Muscle of leg (tissue), 11 donors: ENCODE data around the gene ANTXR1. TPM values are rescaled to one million over a fixed set of nuclear protein-coding genes. Genes with fewer than 3 reads are reported as not detected.

Experiments
- DNase-seq: peaks from one replicate; pipeline ENCODE4 v3.0.0; 2013
- H3K27ac ChIP-seq: one replicate; pipeline ENCODE4 v1.5.1; 2013; ENCODE audit warnings: mild to moderate bottlenecking, low read length, control low read depth
- H3K27me3 ChIP-seq: one replicate; pipeline ENCODE4 v1.6.1; 2013; ENCODE audit warnings: low read length; ENCODE audit not compliant: control insufficient read depth, insufficient read depth
- H3K36me3 ChIP-seq: one replicate; pipeline ENCODE4 v1.6.1; 2013; ENCODE audit warnings: low read length; ENCODE audit not compliant: control insufficient read depth, insufficient read depth
- H3K4me1 ChIP-seq: one replicate; pipeline ENCODE4 v1.6.1; 2013; ENCODE audit warnings: low read length; ENCODE audit not compliant: control insufficient read depth, insufficient read depth
- H3K4me3 ChIP-seq: one replicate; pipeline ENCODE4 v1.5.1; 2013; ENCODE audit warnings: low read length, control low read depth
- H3K9me3 ChIP-seq: replicated peaks from 2 replicates; pipeline ENCODE4 v1.6.1; 2013; ENCODE audit warnings: low read depth, low read length; ENCODE audit not compliant: control insufficient read depth
- WGBS: methylation state at CpG from one replicate; pipeline ENCODE4 v1.1.5; 2013; ENCODE audit warnings: missing lambda C conversion rate; ENCODE audit not compliant: insufficient coverage; 5-methylcytosine and 5-hydroxymethylcytosine counted together
- polyA plus RNA-seq, 8 donors: library from polyadenylated mRNA; unstranded; fragments of 120-200 nt; gene quantifications; one replicate each; pipeline versions ENCODE4 v1.2.1 to v1.2.3, GENCODE V29; 2013; ENCODE audit warnings: inconsistent platforms in 1 of 8, low replicate concordance in 1 of 8; ENCODE audit not compliant: insufficient read length in 8 of 8, insufficient read depth in 1 of 8
- total RNA-seq: library from RNA; stranded (reverse); fragments of 120-200 nt; gene quantifications from one replicate; pipeline ENCODE4 v1.2.4, GENCODE V29; 2013

Gene ANTXR1
- total and polyA plus RNA-seq, 9 donors: 84.4 to 187 (median 133) TPM

DNA sequence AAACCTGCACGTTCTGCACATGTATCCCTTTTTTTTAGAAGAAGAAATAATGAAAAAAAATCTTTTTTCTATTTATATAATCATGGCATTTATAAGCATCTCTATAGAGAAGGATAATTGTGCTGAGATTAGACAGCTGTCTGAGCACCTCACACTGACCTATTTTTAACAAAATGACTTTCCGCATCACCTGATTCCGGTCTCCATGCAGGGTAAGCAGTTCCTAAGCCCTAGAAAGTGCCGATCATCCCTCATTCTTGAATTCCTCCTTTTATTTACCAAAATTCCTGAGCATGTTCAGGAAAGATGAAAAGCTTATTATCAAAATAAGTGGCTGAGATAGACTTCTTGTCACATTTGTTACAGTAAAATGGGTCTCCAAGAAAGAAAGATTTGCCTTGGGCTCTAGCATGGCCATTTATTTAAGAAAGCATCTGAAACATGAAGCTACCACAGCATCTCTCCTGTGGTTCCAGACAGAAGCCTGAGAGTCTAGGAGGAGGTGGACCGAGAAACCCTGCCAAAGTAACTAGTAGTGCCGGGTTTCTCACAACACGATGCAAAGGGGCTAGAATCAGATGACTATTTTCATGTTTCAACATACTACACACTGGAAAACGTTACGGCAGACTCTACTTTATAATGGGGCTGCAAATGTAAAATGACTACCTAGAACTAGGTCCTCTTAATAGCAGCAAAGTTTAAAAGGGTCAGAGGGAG is 37.9 kb upstream of the ANTXR1 start:
- no peak overlapping the region for H3K4me3 ChIP-seq
- no peaks in the 10 kb centered on the region for H3K9me3 ChIP-seq
- no peaks in the 10 kb centered on the region for H3K4me1 ChIP-seq
- 50% methylated on average over 2 of the region's 9 CpGs for WGBS
- H3K36me3 ChIP-seq: no peaks in the 10 kb centered on the region
- DNase-seq: peak; percentile 34
- H3K27ac ChIP-seq: no peak overlapping the region
- H3K27me3 ChIP-seq: no peaks in the 10 kb centered on the region

DNA sequence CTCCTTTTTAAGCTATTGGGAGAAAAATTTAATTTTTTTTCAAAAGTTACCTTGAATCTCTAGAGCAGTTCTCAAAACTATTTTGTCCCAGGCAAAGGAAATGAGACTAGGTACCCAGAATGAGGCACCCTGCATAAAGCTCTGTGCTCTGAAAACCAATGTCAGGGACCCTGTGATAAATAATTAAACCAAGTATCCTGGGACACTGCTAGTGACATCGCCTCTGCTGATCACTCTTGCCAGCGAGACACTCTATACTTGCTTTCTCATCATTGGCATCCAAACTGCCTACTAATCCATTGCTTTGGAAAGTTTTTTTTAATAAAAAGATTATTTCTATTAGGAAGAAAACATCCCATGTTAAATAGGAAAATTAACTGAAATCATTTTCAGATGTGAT is 37.1 kb upstream of the ANTXR1 start:
- Histone ChIP-seq H3K27me3 (no peaks in the 10 kb centered on the region), H3K4me1 (no peaks in the 10 kb centered on the region), H3K27ac (no peak overlapping the region), H3K4me3 (no peak overlapping the region), H3K9me3 (no peaks in the 10 kb centered on the region), H3K36me3 (no peaks in the 10 kb centered on the region)
- WGBS: no CpG with 5 or more reads among the region's 2 CpGs
- no peak for DNase-seq

DNA sequence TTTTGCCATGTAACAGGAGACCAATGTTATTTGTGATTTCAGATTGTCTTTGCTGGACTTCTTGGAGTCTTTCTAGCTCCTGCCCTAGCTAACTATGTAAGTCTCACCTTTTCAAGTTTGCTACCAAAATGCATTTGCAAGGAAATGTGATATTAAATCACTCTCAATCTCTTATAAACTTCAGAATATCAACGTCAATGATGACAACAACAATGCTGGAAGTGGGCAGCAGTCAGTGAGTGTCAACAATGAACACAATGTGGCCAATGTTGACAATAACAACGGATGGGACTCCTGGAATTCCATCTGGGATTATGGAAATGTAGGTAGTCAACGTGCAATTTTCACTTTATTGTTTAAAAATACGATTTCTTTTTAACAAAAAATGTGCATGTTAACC is 35.5 kb upstream of the ANTXR1 start:
- Histone ChIP-seq H3K4me1 (no peaks in the 10 kb centered on the region), H3K36me3 (no peaks in the 10 kb centered on the region), H3K27me3 (no peaks in the 10 kb centered on the region), H3K4me3 (no peak overlapping the region), H3K9me3 (no peaks in the 10 kb centered on the region), H3K27ac (no peak overlapping the region)
- DNase-seq: no peak
- WGBS: 100% methylated on average over 1 of the region's 4 CpGs

GRCh38 chr2:68978098-68978497 is 34.9 kb upstream of the ANTXR1 start:
- DNase-seq: no peak
- H3K9me3 ChIP-seq: no peaks in the 10 kb centered on the region
- no peak overlapping the region for H3K27ac ChIP-seq
- no CpG with 5 or more reads among the region's 3 CpGs for WGBS
- no peak overlapping the region for H3K4me3 ChIP-seq
- no peaks in the 10 kb centered on the region for H3K27me3 ChIP-seq
- no peaks in the 10 kb centered on the region for H3K36me3 ChIP-seq
- no peaks in the 10 kb centered on the region for H3K4me1 ChIP-seq

DNA sequence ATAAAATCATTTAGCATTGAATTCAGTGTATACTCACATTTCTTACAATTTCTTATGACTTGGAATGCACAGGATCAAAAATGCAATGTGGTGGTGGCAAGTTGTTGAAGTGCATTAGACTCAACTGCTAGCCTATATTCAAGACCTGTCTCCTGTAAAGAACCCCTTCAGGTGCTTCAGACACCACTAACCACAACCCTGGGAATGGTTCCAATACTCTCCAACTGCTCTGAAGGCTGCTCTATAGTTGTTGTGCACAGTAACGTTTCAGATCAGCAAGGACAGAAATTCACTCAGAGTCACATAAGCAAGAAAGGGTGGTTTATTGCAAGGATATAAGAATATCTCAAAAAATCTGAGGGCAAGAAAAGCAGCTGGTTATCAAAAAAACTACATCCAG is 32.0 kb upstream of the ANTXR1 start:
- Histone ChIP-seq H3K36me3 (no peaks in the 10 kb centered on the region), H3K4me3 (no peak overlapping the region), H3K4me1 (no peaks in the 10 kb centered on the region), H3K9me3 (no peaks in the 10 kb centered on the region), H3K27me3 (no peaks in the 10 kb centered on the region), H3K27ac (no peak overlapping the region)
- DNase-seq: no peak
- WGBS: no CpG with 5 or more reads among the region's 1 CpG

DNA sequence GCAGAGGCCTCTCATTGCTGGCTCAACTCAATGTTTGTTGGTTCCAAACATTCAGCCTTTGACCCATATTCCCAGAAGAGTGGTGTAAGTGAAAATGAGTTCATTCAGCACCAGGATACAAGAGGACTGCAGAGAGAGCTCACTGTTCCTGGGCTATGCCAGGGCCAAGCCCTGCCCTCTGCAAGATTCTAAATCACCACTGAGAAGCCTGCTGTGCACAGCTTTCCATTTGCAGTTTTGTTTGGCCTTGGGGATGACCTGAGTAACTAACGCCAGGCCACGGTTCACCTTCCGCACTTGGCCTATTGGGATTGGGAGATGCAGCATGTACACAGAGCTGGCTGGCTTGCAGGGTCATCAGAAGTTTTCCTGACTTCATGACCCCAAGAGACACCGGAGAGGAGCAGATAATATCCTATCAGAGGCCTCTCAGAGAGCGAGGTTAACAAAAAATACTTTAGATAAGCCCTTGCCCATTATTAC is 25.9 kb upstream of the ANTXR1 start:
- Histone ChIP-seq H3K9me3 (no peaks in the 10 kb centered on the region), H3K36me3 (no peaks in the 10 kb centered on the region), H3K27ac (no peak overlapping the region), H3K27me3 (no peaks in the 10 kb centered on the region), H3K4me3 (no peak overlapping the region), H3K4me1 (peaks cover 3% of the 10 kb centered on the region)
- peak; percentile 52 for DNase-seq
- no CpG with 5 or more reads among the region's 5 CpGs for WGBS

DNA sequence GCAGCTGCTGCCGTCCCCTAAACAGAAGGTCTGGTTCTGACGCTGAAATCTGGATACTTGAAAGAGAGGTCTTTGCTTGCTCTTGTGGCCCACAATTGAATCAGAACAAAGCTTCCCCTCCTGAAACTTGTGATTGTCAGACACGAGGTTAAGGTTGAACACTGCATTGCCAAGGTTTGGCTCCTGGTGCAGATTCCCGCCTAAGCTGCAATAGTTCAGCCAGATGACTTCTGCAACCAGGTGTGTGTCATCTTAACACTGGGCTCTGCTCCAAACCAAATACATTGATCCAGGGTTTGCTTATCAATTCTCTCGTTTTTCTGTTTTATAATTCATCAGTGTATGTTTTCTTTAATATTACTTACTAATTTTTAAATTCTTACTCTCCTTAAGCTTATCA is 23.9 kb upstream of the ANTXR1 start:
- Histone ChIP-seq H3K4me3 (no peak overlapping the region), H3K36me3 (no peaks in the 10 kb centered on the region), H3K4me1 (peaks cover 3% of the 10 kb centered on the region), H3K27ac (no peak overlapping the region), H3K9me3 (no peaks in the 10 kb centered on the region), H3K27me3 (no peaks in the 10 kb centered on the region)
- WGBS: 38% methylated on average over 4 of the region's 5 CpGs
- DNase-seq: no peak

DNA sequence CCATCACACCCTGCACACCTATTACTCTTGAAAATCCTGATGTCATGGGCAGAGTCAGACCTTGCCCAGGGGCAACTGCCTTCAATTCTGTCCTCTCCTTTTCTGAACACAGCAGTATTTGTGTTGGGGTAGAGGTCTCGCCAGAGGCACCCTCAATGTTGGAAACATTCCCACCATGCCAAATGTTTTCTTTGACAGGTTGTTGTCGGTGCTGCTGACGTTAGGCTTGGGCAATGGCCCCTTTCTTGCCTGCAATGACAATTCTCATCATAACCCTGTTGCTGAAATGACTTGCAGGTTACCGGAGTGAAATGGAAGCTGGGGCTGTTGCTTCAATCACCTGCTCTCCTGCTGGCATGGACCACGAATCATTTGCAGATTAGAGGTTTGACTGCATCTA is 20.6 kb upstream of the ANTXR1 start:
- WGBS: 78% methylated on average over 2 of the region's 5 CpGs
- H3K27ac ChIP-seq: no peak overlapping the region
- no peaks in the 10 kb centered on the region for H3K27me3 ChIP-seq
- no peak overlapping the region for H3K4me3 ChIP-seq
- no peak for DNase-seq
- H3K4me1 ChIP-seq: peaks cover 4% of the 10 kb centered on the region
- no peaks in the 10 kb centered on the region for H3K9me3 ChIP-seq
- H3K36me3 ChIP-seq: no peaks in the 10 kb centered on the region

- no peak for DNase-seq
- Histone ChIP-seq H3K4me3 (no peak overlapping the region), H3K36me3 (no peaks in the 10 kb centered on the region), H3K27ac (no peak overlapping the region), H3K4me1 (peaks cover 4% of the 10 kb centered on the region), H3K27me3 (no peaks in the 10 kb centered on the region), H3K9me3 (no peaks in the 10 kb centered on the region)
- WGBS: 75% methylated on average over 2 of the region's 3 CpGs
Observed at GRCh38 chr2:68992933-68993332, 20.0 kb upstream of the ANTXR1 start.

GRCh38 chr2:68993660-68994059 is 19.3 kb upstream of the ANTXR1 start:
- H3K27me3 ChIP-seq: no peaks in the 10 kb centered on the region
- H3K27ac ChIP-seq: no peak overlapping the region
- H3K36me3 ChIP-seq: no peaks in the 10 kb centered on the region
- H3K9me3 ChIP-seq: no peaks in the 10 kb centered on the region
- no peak overlapping the region for H3K4me3 ChIP-seq
- 86% methylated on average over 6 of the region's 7 CpGs for WGBS
- H3K4me1 ChIP-seq: peaks cover 4% of the 10 kb centered on the region
- no peak for DNase-seq

DNA sequence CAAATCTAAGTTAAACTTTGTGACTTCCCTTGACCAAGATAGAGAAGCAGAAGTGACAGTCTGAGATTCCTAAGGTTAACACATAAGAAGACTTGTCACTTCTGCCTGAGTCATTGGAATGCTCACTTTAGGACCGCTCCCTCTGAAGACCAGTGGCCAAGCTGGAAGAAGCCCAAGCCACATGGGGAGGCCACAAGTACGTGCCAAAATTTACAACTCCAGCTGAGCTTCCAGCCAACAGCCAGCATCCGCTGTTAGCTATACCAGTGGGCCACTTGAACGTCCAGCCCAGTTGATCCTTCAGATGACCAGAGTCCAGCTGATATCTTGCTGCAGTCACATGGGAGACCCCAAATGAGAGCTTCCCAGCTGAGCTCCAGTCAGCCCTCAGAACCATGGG is 18.1 kb upstream of the ANTXR1 start:
- Histone ChIP-seq H3K27ac (no peak overlapping the region), H3K36me3 (no peaks in the 10 kb centered on the region), H3K4me3 (no peak overlapping the region), H3K9me3 (no peaks in the 10 kb centered on the region), H3K27me3 (no peaks in the 10 kb centered on the region), H3K4me1 (peaks cover 4% of the 10 kb centered on the region)
- DNase-seq: peak; percentile 41
- 32% methylated on average over 4 of the region's 4 CpGs for WGBS
